ENCODE measurements around the gene FRMD1. TPM values are rescaled to one million over a fixed set of nuclear protein-coding genes. Genes with fewer than 3 reads are reported as not detected.
"Not testable (repeated sequence)": the region's sequence is repeated elsewhere in the genome, so short reads cannot be mapped to it uniquely, and the experiment has no call there.

FRMD1 gene
- total RNA-seq, 1 experiment from 2014 or later: not detected

DNA sequence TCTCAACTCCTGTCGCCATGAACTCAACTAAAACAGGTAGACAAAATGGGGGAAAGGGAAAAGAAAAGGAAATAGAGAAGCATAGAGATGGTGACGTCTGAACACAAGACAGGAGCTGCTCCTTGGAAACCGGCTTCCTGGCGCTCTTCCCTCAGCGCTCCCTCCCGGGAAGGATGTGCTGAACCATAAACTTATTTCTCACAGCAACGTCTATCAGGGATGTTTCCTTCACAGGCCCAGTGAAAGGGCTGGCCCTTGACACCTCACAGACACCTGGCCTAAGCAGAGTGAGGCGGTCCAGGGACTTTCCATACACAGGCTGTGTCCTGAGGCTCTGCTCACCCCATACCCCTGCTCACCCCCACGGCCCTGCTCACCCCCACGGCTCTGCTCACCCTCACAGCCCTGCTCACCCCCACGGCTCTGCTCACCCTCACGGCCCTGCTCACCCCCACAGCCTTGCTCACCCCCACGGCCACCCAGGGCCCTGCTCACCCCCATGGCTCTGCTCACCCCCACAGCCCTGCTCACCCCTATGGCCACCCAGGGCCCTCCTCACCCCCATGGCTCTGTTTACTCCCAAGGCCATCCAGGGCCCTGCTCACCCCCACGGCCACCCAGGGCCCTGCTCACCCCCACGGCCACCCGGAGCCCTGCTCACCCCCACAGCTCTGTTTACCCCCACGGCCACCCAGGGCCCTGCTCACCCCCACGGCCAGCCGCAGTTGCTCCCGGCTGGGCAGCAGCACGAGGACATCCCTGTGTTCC is 653 bp downstream of the FRMD1 start:
- no peaks in the 10 kb centered on the region for H3K79me2 ChIP-seq (ENCODE audit: insufficient read depth, low read length)
- ChIA-PET POLR2A (no interaction called here), RAD21 (ENCODE audit: low non-redundant PET in 1 of 2, low total read pairs in 2 of 2, uncharacterized antibody in 2 of 2, unreplicated experiment in 2 of 2) (interaction anchor here in 1 of 2 experiments (0.6 kb wide), 1 partner anchor 82 kb away, joined by 5 read pairs; no protein-coding TSS in a partner anchor), CTCF (no interaction called here)
- no peak overlapping the region for H3K27ac ChIP-seq (ENCODE audit: low read depth, low read length)
- no peaks in the 10 kb centered on the region for H3K36me3 ChIP-seq (ENCODE audit: control insufficient read depth in 1 of 2, insufficient read depth in 2 of 2, low read length in 2 of 2)
- ATAC-seq: no peak
- BruUV-seq (replicated peaks): no TSS peak
- no peaks in the 10 kb centered on the region for H4K20me1 ChIP-seq (ENCODE audit: insufficient read depth)
- no peak overlapping the region for H3K4me2 ChIP-seq (ENCODE audit: low read length)
- no peak for TF ChIP-seq SP1 (IDR thresholded peaks at IDR 0.05; ENCODE audit: low read depth)
- TF ChIP-seq EZH2phosphoT487 (IDR thresholded peaks at IDR 0.05; ENCODE audit: borderline replicate concordance): no peak
- no peak for TF ChIP-seq YY1 (IDR thresholded peaks at IDR 0.05; ENCODE audit: extremely low read depth, insufficient replicate concordance, low read depth, low read length)
- TF ChIP-seq, protein P1, sequence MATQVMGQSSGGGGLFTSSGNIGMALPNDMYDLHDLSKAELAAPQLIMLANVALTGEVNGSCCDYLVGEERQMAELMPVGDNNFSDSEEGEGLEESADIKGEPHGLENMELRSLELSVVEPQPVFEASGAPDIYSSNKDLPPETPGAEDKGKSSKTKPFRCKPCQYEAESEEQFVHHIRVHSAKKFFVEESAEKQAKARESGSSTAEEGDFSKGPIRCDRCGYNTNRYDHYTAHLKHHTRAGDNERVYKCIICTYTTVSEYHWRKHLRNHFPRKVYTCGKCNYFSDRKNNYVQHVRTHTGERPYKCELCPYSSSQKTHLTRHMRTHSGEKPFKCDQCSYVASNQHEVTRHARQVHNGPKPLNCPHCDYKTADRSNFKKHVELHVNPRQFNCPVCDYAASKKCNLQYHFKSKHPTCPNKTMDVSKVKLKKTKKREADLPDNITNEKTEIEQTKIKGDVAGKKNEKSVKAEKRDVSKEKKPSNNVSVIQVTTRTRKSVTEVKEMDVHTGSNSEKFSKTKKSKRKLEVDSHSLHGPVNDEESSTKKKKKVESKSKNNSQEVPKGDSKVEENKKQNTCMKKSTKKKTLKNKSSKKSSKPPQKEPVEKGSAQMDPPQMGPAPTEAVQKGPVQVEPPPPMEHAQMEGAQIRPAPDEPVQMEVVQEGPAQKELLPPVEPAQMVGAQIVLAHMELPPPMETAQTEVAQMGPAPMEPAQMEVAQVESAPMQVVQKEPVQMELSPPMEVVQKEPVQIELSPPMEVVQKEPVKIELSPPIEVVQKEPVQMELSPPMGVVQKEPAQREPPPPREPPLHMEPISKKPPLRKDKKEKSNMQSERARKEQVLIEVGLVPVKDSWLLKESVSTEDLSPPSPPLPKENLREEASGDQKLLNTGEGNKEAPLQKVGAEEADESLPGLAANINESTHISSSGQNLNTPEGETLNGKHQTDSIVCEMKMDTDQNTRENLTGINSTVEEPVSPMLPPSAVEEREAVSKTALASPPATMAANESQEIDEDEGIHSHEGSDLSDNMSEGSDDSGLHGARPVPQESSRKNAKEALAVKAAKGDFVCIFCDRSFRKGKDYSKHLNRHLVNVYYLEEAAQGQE (IDR thresholded peaks at IDR 0.05; ENCODE audit: low read depth): no peak
- no peak for TF ChIP-seq FOSL1 (IDR thresholded peaks at IDR 0.05; ENCODE audit: low read depth)
- TF ChIP-seq JUND (IDR thresholded peaks at IDR 0.05): no peak
- TF ChIP-seq CBX3 (IDR thresholded peaks at IDR 0.05; ENCODE audit: low read depth): no peak
- TF ChIP-seq TCF7L2 (IDR thresholded peaks at IDR 0.05; ENCODE audit: borderline replicate concordance, extremely low read depth, insufficient read depth, insufficient read length): no peak
- TF ChIP-seq, protein P2, sequence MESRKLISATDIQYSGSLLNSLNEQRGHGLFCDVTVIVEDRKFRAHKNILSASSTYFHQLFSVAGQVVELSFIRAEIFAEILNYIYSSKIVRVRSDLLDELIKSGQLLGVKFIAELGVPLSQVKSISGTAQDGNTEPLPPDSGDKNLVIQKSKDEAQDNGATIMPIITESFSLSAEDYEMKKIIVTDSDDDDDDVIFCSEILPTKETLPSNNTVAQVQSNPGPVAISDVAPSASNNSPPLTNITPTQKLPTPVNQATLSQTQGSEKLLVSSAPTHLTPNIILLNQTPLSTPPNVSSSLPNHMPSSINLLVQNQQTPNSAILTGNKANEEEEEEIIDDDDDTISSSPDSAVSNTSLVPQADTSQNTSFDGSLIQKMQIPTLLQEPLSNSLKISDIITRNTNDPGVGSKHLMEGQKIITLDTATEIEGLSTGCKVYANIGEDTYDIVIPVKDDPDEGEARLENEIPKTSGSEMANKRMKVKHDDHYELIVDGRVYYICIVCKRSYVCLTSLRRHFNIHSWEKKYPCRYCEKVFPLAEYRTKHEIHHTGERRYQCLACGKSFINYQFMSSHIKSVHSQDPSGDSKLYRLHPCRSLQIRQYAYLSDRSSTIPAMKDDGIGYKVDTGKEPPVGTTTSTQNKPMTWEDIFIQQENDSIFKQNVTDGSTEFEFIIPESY (IDR thresholded peaks at IDR 0.05; ENCODE audit: extremely low read depth, insufficient replicate concordance, low read length): no peak
- intact Hi-C loops (cut with micrococcal nuclease): no loop called here
- no peaks in the 10 kb centered on the region for H3K9me2 ChIP-seq (ENCODE audit: insufficient read depth)
- no peak overlapping the region for H3K4me3 ChIP-seq (replicated peaks in 1 of 2; ENCODE audit: low read depth in 1 of 2, low read length in 2 of 2)
- H3K9ac ChIP-seq (ENCODE audit: low read length): no peak overlapping the region
- H3K4me1 ChIP-seq (ENCODE audit: control insufficient read depth in 1 of 2, insufficient read depth in 2 of 2, low read length in 2 of 2): peaks cover 0 to 4% of the 10 kb centered on the region in 2 experiments; a peak in 1 of 4 replicates
- no peak overlapping the region for H2AFZ ChIP-seq (ENCODE audit: low read depth, low read length, poor library complexity, severe bottlenecking)
- 0 out of 2 replicates have a peak, but pooled peaks cover 3% of the 10 kb centered on the region for H3K27me3 ChIP-seq (ENCODE audit: insufficient read depth, low read length)
- no peak for DNase-seq (ENCODE audit: low read depth, low spot score)
- H3K9me3 ChIP-seq (ENCODE audit: control insufficient read depth in 1 of 2, insufficient read depth in 1 of 2, low read depth in 1 of 2, low read length in 2 of 2): no peaks in the 10 kb centered on the region

- H3K4me3 ChIP-seq (replicated peaks in 1 of 2; ENCODE audit: low read depth in 1 of 2, low read length in 2 of 2); POLR2A ChIA-PET; DNase-seq (ENCODE audit: low read depth, low spot score); intact Hi-C loops (cut with micrococcal nuclease); BruUV-seq (replicated peaks); ATAC-seq; H3K27me3 ChIP-seq (ENCODE audit: insufficient read depth, low read length); H3K36me3 ChIP-seq (ENCODE audit: control insufficient read depth in 1 of 2, insufficient read depth in 2 of 2, low read length in 2 of 2); H3K9me3 ChIP-seq (ENCODE audit: control insufficient read depth in 1 of 2, insufficient read depth in 1 of 2, low read depth in 1 of 2, low read length in 2 of 2); H3K4me2 ChIP-seq (ENCODE audit: low read length); H3K27ac ChIP-seq (ENCODE audit: low read depth, low read length); H3K9me2 ChIP-seq (ENCODE audit: insufficient read depth); H2AFZ ChIP-seq (ENCODE audit: low read depth, low read length, poor library complexity, severe bottlenecking); H3K9ac ChIP-seq (ENCODE audit: low read length); H4K20me1 ChIP-seq (ENCODE audit: insufficient read depth); CTCF ChIA-PET; H3K79me2 ChIP-seq (ENCODE audit: insufficient read depth, low read length); H3K4me1 ChIP-seq (ENCODE audit: control insufficient read depth in 1 of 2, insufficient read depth in 2 of 2, low read length in 2 of 2): not testable (repeated sequence)
- RAD21 ChIA-PET (ENCODE audit: low non-redundant PET in 1 of 2, low total read pairs in 2 of 2, uncharacterized antibody in 2 of 2, unreplicated experiment in 2 of 2): interaction anchor here in 1 of 2 experiments (0.6 kb wide), 1 partner anchor 81 kb away, joined by 5 read pairs; no protein-coding TSS in a partner anchor
These were observed 1.6 kb downstream of the FRMD1 start for GRCh38 chr6:168077401-168077800.

All from HCT116 (cell line).